Stimulated activated CD4-positive, alpha-beta T cell treated with anti-CD3 and anti-CD28 coated beads, Interleukin-1b, Interleukin-23, amount 100 ng/mL, for 48 hours (primary cell): ENCODE data around the gene NDUFB10.
A peak's percentile ranks its signal among the peaks of the same experiment; 100 is the strongest.
"Not testable (repeated sequence)": the region's sequence is repeated elsewhere in the genome, so short reads cannot be mapped to it uniquely, and the experiment has no call there.

Experiments used
- DNase-seq: peaks from one replicate; pipeline ENCODE4 v3.0.0-alpha.2; 2020

The NDUFB10 gene

GRCh38 chr16:1947369-1947670 lies 12.0 kb upstream of the NDUFB10 start:
- DNase-seq: no peak

- DNase-seq: no peak
Measured at GRCh38 chr16:1949507-1949906, 9.8 kb upstream of the NDUFB10 start.

- no peak for DNase-seq
Measured at GRCh38 chr16:1950047-1950446, 9.3 kb upstream of the NDUFB10 start.

GRCh38 chr16:1950559-1950958 lies 8.8 kb upstream of the NDUFB10 start:
- no peak for DNase-seq

- no peak for DNase-seq
Measured at GRCh38 chr16:1953734-1954133, 5.6 kb upstream of the NDUFB10 start.

GRCh38 chr16:1957434-1958142 lies 1.8 kb upstream of the NDUFB10 start:
- not testable (repeated sequence) for DNase-seq

GRCh38 chr16:1958143-1958491 lies 1.2 kb upstream of the NDUFB10 start:
- not testable (repeated sequence) for DNase-seq

GRCh38 chr16:1958715-1959268 lies 546 bp upstream of the NDUFB10 start:
- no peak for DNase-seq

- peak; percentile 68 for DNase-seq
Measured at GRCh38 chr16:1960665-1961630, 1.6 kb downstream of the NDUFB10 start.

GRCh38 chr16:1961651-1962067 lies 2.3 kb downstream of the NDUFB10 start:
- peak; percentile 42 for DNase-seq

GRCh38 chr16:1962161-1963153 lies 3.1 kb downstream of the NDUFB10 start:
- DNase-seq: not testable (repeated sequence)

GRCh38 chr16:1963806-1964505 lies 4.6 kb downstream of the NDUFB10 start:
- DNase-seq: peak; percentile 44

GRCh38 chr16:1964506-1965395 lies 5.4 kb downstream of the NDUFB10 start, which contains the start of gene RPS2:
Gene RPS2 (minus strand): TSS chr16:1964826. CDS start chr16:1964625, 201 bp downstream.
- peak; percentile 99 for DNase-seq

- DNase-seq: peak; percentile 22
Measured at GRCh38 chr16:1965396-1966001, 6.2 kb downstream of the NDUFB10 start.

GRCh38 chr16:1966460-1966859 lies 7.1 kb downstream of the NDUFB10 start, which contains the start of gene RNF151:
Gene RNF151 (plus strand): TSS chr16:1966856. CDS start chr16:1966882, 26 bp downstream.
- DNase-seq: no peak

GRCh38 chr16:1968146-1968953 lies 9.0 kb downstream of the NDUFB10 start:
- DNase-seq: no peak

- peak; percentile 96 for DNase-seq
Measured at GRCh38 chr16:1971796-1972489, 12.6 kb downstream of the NDUFB10 start, which contains the start of gene TBL3. Gene TBL3 (plus strand): TSS chr16:1972053. CDS start chr16:1972165, 112 bp downstream.

- peak; percentile 29 for DNase-seq
Measured at GRCh38 chr16:1972490-1972877, 13.1 kb downstream of the NDUFB10 start.
